Vagina (tissue), 2 donors: Measurements from ENCODE around the gene APLF.

ENCODE experiments used
- POLR2AphosphoS5 ChIP-seq, 2 donors: sonication (generic); formaldehyde crosslinking; IDR thresholded peaks; one replicate each; pipeline ENCODE4 v1.9.0; 2017; ENCODE audit warnings: antibody characterized with exemption in 2 of 2, mild to moderate bottlenecking in 2 of 2, low read depth in 1 of 2; ENCODE audit not compliant: insufficient read depth in 1 of 2
- TF ChIP-seq, protein P1 (sequence below), 3 experiments: fragments of 450-650 bp in 2 of 3; fragments of 200-600 bp in 1 of 3; sonication (generic) in 1 of 3; IDR thresholded peaks; one replicate each; pipeline ENCODE4 v1.5.1; 2017 to 2019; ENCODE audit warnings: antibody characterized with exemption in 3 of 3, mild to moderate bottlenecking in 2 of 3, moderate library complexity in 2 of 3

DNA sequence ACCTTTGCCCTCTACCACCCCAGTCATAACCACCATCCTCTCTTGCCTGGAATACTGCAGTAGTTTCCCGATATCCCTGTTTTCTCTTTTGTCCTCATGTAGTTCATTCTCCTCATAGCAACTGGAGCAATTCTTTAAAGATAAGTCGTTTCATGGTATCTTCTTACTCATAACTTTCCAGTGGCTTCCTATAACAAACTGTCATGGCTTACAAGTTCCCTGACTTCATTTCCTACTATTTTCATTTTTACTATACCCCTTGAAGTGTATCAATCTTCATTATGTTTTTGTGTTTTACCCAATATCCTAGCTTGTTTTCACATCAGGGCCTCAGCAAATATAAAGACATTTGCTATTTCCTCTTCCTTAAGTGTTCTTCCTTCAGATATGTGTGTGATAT lies 92.3 kb downstream of the APLF start:
- TF ChIP-seq, protein P1, sequence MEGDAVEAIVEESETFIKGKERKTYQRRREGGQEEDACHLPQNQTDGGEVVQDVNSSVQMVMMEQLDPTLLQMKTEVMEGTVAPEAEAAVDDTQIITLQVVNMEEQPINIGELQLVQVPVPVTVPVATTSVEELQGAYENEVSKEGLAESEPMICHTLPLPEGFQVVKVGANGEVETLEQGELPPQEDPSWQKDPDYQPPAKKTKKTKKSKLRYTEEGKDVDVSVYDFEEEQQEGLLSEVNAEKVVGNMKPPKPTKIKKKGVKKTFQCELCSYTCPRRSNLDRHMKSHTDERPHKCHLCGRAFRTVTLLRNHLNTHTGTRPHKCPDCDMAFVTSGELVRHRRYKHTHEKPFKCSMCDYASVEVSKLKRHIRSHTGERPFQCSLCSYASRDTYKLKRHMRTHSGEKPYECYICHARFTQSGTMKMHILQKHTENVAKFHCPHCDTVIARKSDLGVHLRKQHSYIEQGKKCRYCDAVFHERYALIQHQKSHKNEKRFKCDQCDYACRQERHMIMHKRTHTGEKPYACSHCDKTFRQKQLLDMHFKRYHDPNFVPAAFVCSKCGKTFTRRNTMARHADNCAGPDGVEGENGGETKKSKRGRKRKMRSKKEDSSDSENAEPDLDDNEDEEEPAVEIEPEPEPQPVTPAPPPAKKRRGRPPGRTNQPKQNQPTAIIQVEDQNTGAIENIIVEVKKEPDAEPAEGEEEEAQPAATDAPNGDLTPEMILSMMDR (IDR thresholded peaks at IDR 0.05): no peak
- TF ChIP-seq POLR2AphosphoS5 (IDR thresholded peaks at IDR 0.05; ENCODE audit: insufficient read depth in 1 of 2, low read depth in 1 of 2): no peak
